GM12878 (cell line): Measurements from ENCODE around the gene PAPSS2. TPM values are rescaled to one million over a fixed set of nuclear protein-coding genes. Genes with fewer than 3 reads are reported as not detected.

ENCODE experiments used
- ATAC-seq: fragments of 200-7000 bp; cut with Tn5 transposase; 3 replicates; pipeline ENCODE4 v1.9.1; 2020; ENCODE audit warnings: mild to moderate bottlenecking, moderate library complexity
- BruUV-seq: library from RNA; stranded (reverse); fragments of 400-500 nt; replicated peaks from 2 replicates; lab custom pipeline; 2021; lab: Mats Ljungman, UMichigan
- CTCF ChIA-PET: fragments of 300-600 bp; sonication (Branson Sonifier 250); formaldehyde crosslinking; extraction: SDS; loops from one replicate; lab custom pipeline; 2021; ENCODE audit warnings: inconsistent platforms; lab: Yijun Ruan, JAX
- POLR2A ChIA-PET: fragments of 350-600 bp; formaldehyde crosslinking; extraction: SDS; loops from one replicate; lab custom pipeline; 2021; ENCODE audit warnings: inconsistent platforms; lab: Charles Lee
- RAD21 ChIA-PET: fragments of 300-600 bp; sonication (Branson Sonifier 250); formaldehyde crosslinking; loops from one replicate; lab custom pipeline; 2023; ENCODE audit warnings: antibody characterized with exemption; ENCODE audit not compliant: unreplicated experiment; lab: Charles Lee
- SMC1A ChIA-PET: fragments of 300-600 bp; sonication (Branson Sonifier 250); formaldehyde crosslinking; loops from one replicate; lab custom pipeline; 2023; ENCODE audit not compliant: unreplicated experiment, uncharacterized antibody; lab: Charles Lee
- DNase-seq: peaks from one replicate; pipeline ENCODE4 v3.0.0-alpha.2; 2011; ENCODE audit warnings: low read depth, low spot score
- FAIRE-seq: peaks from 3 replicates; lab custom pipeline; 2011; peaks lifted over from hg19 to GRCh38; lab: Jason Lieb, UNC
- H2AFZ ChIP-seq: 2 replicates; pipeline ENCODE4 v1.6.0; 2011; ENCODE audit warnings: low read depth, low read length, control low read depth; ENCODE audit not compliant: control insufficient read depth
- H3K27ac ChIP-seq: 2 replicates; pipeline ENCODE4 v1.5.1; 2011; ENCODE audit warnings: control low read depth; ENCODE audit not compliant: control insufficient read depth, insufficient read depth
- H3K27me3 ChIP-seq, 2 experiments: replicated peaks in 1 of 2; 2 replicates each; pipeline versions ENCODE4 v1.6.0 to v1.6.1; 2011; ENCODE audit warnings: low read length in 1 of 2; ENCODE audit not compliant: control insufficient read depth in 2 of 2, insufficient read depth in 2 of 2
- H3K36me3 ChIP-seq, 2 experiments: 2 replicates each; pipeline ENCODE4 v1.5.1; 2011; ENCODE audit warnings: low read length in 1 of 2; ENCODE audit not compliant: control insufficient read depth in 2 of 2, insufficient read depth in 2 of 2
- H3K4me1 ChIP-seq: 2 replicates; pipeline ENCODE4 v1.6.1; 2011; ENCODE audit warnings: mild to moderate bottlenecking, low read length, moderate library complexity, mixed read lengths; ENCODE audit not compliant: control insufficient read depth, insufficient read depth
- H3K4me2 ChIP-seq: 2 replicates; pipeline ENCODE4 v1.6.0; 2011; ENCODE audit warnings: control low read depth; ENCODE audit not compliant: control insufficient read depth, insufficient read depth
- H3K4me3 ChIP-seq: fragments of 200-600 bp; sonication (generic); 2 replicates; pipeline ENCODE4 v1.5.1; 2016
- H3K79me2 ChIP-seq: 2 replicates; pipeline ENCODE4 v1.6.0; 2011; ENCODE audit warnings: low read length; ENCODE audit not compliant: control insufficient read depth, insufficient read depth
- H3K9ac ChIP-seq: 2 replicates; pipeline ENCODE4 v1.8.0; 2011; ENCODE audit warnings: low read length, control low read depth, mixed read lengths; ENCODE audit not compliant: control insufficient read depth, insufficient read depth
- H3K9me3 ChIP-seq: replicated peaks from 3 replicates; pipeline ENCODE4 v1.5.1; 2011; ENCODE audit warnings: mild to moderate bottlenecking, low read length; ENCODE audit not compliant: control insufficient read depth, insufficient read depth
- H4K20me1 ChIP-seq: 2 replicates; pipeline ENCODE4 v1.6.0; 2011; ENCODE audit not compliant: control insufficient read depth, insufficient read depth
- ATF2 ChIP-seq: IDR thresholded peaks from 2 replicates; pipeline ENCODE4 v1.6.1; 2012; ENCODE audit warnings: low read length, inconsistent platforms
- CREM ChIP-seq: IDR thresholded peaks from 2 replicates; pipeline ENCODE4 v1.6.1; 2014; ENCODE audit warnings: antibody characterized with exemption, low read depth
- NKRF ChIP-seq: fragments of 450-650 bp; conservative IDR thresholded peaks from 2 replicates; pipeline ENCODE4 v1.6.1; 2017; ENCODE audit warnings: mild to moderate bottlenecking, moderate library complexity
- SREBF1 ChIP-seq: IDR thresholded peaks from 2 replicates; pipeline ENCODE4 v1.6.1; 2012; ENCODE audit warnings: mild to moderate bottlenecking, low read length
- WRNIP1 ChIP-seq: IDR thresholded peaks from 2 replicates; pipeline ENCODE4 v1.6.1; 2011; ENCODE audit warnings: low read depth, low read length, improper control_type of control experiment, borderline replicate concordance
- WGBS: methylation state at CpG from one replicate; pipeline ENCODE4 v1.1.6; 2016; ENCODE audit warnings: low lambda C conversion rate; ENCODE audit not compliant: insufficient replicate concordance, insufficient coverage; ENCODE audit errors: missing lambda C conversion rate; 5-methylcytosine and 5-hydroxymethylcytosine counted together
- in situ Hi-C: fragments of 300-500 bp; cut with MboI; formaldehyde crosslinking; loops from 9 replicates; pipeline ENCODE4 v1.14.3; 2018; ENCODE audit warnings: mixed read lengths
- intact Hi-C: fragments of 100-400 bp; cut with micrococcal nuclease; formaldehyde crosslinking; loops from one replicate; pipeline ENCODE4 v1.14.2; 2022; ENCODE audit not compliant: unreplicated experiment
- polyA plus RNA-seq, 11 experiments: library from polyadenylated mRNA; depleted of rRNA in 4 of 11; unstranded in 6 of 11; stranded (reverse) in 5 of 11; fragments of >200 nt; fragmentation: Nextera tagmentation in 4 of 11; fragmentation: Illumina TruSeq in 1 of 11; extraction: Ambion mirVana in 4 of 11; extraction: Trizol in 1 of 11; gene quantifications; 1 replicate in 1 of 11; 2 replicates in 10 of 11; pipeline versions ENCODE4 v1.2.1 to v1.2.3, GENCODE V29; 2011 to 2016; ENCODE audit warnings: inconsistent platforms in 2 of 11, missing spikeins in 2 of 11, low read depth in 1 of 11
- total RNA-seq, 4 experiments: library from RNA; depleted of rRNA in 3 of 4; stranded (reverse); fragments of >200 nt in 3 of 4; fragmentation: Illumina TruSeq in 1 of 4; extraction: Trizol in 1 of 4; gene quantifications; 2 replicates each; pipeline versions ENCODE4 v1.2.1 to v1.2.3, GENCODE V29; 2013 to 2021
- TF ChIP-seq, protein P1 (sequence below): fragments of 450-650 bp; IDR thresholded peaks from 2 replicates; pipeline ENCODE4 v1.6.1; 2016; ENCODE audit warnings: mild to moderate bottlenecking

Gene PAPSS2
- total and polyA plus RNA-seq, 10 of the 15 experiments (the other 5 are each of a cell fraction or from before 2014, with no cell fraction given): 0.15 to 2.1 (median 0.37) TPM

GRCh38 chr10:87675396-87676376, 16.0 kb downstream of the PAPSS2 start:
- Histone ChIP-seq H3K27ac (no peak overlapping the region), H3K4me3 (no peak overlapping the region), H2AFZ (no peak overlapping the region), H3K4me2 (no peak overlapping the region), H3K9me3 (no peaks in the 10 kb centered on the region), H3K4me1 (no peaks in the 10 kb centered on the region), H3K79me2 (no peaks in the 10 kb centered on the region), H3K27me3 (no peaks in the 10 kb centered on the region), H4K20me1 (no peaks in the 10 kb centered on the region), H3K36me3 (no peaks in the 10 kb centered on the region), H3K9ac (no peak overlapping the region)
- FAIRE-seq (no peak), ATAC-seq (no peak), DNase-seq (no peak)
- RAD21 ChIA-PET: interaction anchor here (0.7 kb wide), 1 partner anchor 39 kb away, joined by 3 read pairs; no protein-coding TSS in a partner anchor
- POLR2A ChIA-PET: no interaction called here
- intact Hi-C loops: no loop called here
- SMC1A ChIA-PET: interaction anchor here (1.0 to 1.5 kb wide), 2 partner anchors 15 to 19 kb away, joined by 4 read pairs; no protein-coding TSS in a partner anchor
- BruUV-seq: no TSS peak
- WGBS: 58% methylated on average over 8 of the region's 8 CpGs
- CTCF ChIA-PET: no interaction called here
- no peak for TF ChIP-seq WRNIP1
- TF ChIP-seq NKRF: no peak
- no peak for TF ChIP-seq ATF2
- TF ChIP-seq, protein P1, sequence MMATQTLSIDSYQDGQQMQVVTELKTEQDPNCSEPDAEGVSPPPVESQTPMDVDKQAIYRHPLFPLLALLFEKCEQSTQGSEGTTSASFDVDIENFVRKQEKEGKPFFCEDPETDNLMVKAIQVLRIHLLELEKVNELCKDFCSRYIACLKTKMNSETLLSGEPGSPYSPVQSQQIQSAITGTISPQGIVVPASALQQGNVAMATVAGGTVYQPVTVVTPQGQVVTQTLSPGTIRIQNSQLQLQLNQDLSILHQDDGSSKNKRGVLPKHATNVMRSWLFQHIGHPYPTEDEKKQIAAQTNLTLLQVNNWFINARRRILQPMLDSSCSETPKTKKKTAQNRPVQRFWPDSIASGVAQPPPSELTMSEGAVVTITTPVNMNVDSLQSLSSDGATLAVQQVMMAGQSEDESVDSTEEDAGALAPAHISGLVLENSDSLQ: no peak
- TF ChIP-seq SREBF1: no peak
- no peak for TF ChIP-seq CREM
- in situ Hi-C loops: no loop called here
